ENCODE results near the gene NELFCD. TPM values are rescaled to one million over a fixed set of nuclear protein-coding genes. Genes with fewer than 3 reads are reported as not detected.

Gene NELFCD
- total and polyA plus RNA-seq, 9 of the 15 experiments (the other 6 are each of a cell fraction or from before 2014, with no cell fraction given): 11.7 to 163 (median 96.5) TPM

- Histone ChIP-seq H3K4me3 (peak overlapping the region; percentile 66; the same call in 1 of the 2 replicates), H3K36me3 (ENCODE audit: control insufficient read depth, insufficient read depth, low read length) (peaks cover 52% of the 10 kb centered on the region; the same call in 2 of the 3 replicates), H3K9me3 (replicated peaks; ENCODE audit: control insufficient read depth, insufficient read depth, low read depth, low read length) (no peaks in the 10 kb centered on the region), H3K4me1 (replicated peaks in 1 of 2; ENCODE audit: control insufficient read depth in 2 of 2, insufficient read depth in 2 of 2, low read length in 2 of 2) (peaks cover 31 to 81% of the 10 kb centered on the region in 2 experiments), H3K27ac (ENCODE audit: extremely low read depth, low read depth, low read length) (no peak overlapping the region; the same call in 2 of the 3 replicates), H3K9me1 (ENCODE audit: control insufficient read depth, insufficient read depth, low read length) (peaks cover 6% of the 10 kb centered on the region), H4K20me1 (replicated peaks; ENCODE audit: control insufficient read depth, insufficient read depth, low read length) (peaks cover 2% of the 10 kb centered on the region), H3K4me2 (ENCODE audit: insufficient read depth, low read length) (peak overlapping the region; percentile 87), H3K79me2 (ENCODE audit: control insufficient read depth, insufficient read depth, low read length) (peaks cover 41% of the 10 kb centered on the region), H3K27me3 (ENCODE audit: control insufficient read depth in 2 of 2, insufficient read depth in 2 of 2, low read length in 2 of 2) (no peaks in the 10 kb centered on the region), H3K9ac (ENCODE audit: insufficient read depth in 1 of 2, low read depth in 2 of 2, low read length in 2 of 2) (peak overlapping the region; percentile 91 to 99; a peak in 3 of 4 replicates), H2AFZ (ENCODE audit: low read depth, low read length) (no peak overlapping the region)
- no TSS peak for BruUV-seq (replicated peaks)
- POLR2A ChIA-PET: interaction anchor here (1.1 kb wide), 2 partner anchors 16 to 21 kb away, joined by 3 read pairs; no protein-coding TSS in a partner anchor
- 72% methylated on average over 16 of the region's 17 CpGs for WGBS (ENCODE audit: insufficient coverage, low coverage, missing lambda C conversion rate)
- no peak for DNase-seq (ENCODE audit: extremely low read depth in 1 of 4, low spot score in 3 of 4)
- CTCF ChIA-PET (ENCODE audit: low intra/inter-chr PET ratio): no interaction called here
- no peak for ATAC-seq
- FAIRE-seq: no peak
- in situ Hi-C loops (cut with MboI) (no loop called here), intact Hi-C loops (cut with micrococcal nuclease) (no loop called here)
- no peak for TF ChIP-seq FOSL1 (tag; conservative IDR thresholded peaks at IDR 0.05)
- TF ChIP-seq ZNF583 (CRISPR knock-in tag; IDR thresholded peaks at IDR 0.05): no peak
- no peak for TF ChIP-seq ARID3A (IDR thresholded peaks at IDR 0.05; ENCODE audit: borderline replicate concordance, low read depth, low read length)
- 0 out of 2 replicates have a peak, but pooled peaks have one; percentile 2 for TF ChIP-seq RBFOX2 (IDR thresholded peaks at IDR 0.05; ENCODE audit: low read depth, low read length)
- TF ChIP-seq RBM17 (IDR thresholded peaks at IDR 0.05; ENCODE audit: borderline replicate concordance, low read depth, low read length): no peak
- TF ChIP-seq ZNF408 (CRISPR knock-in tag; IDR thresholded peaks at IDR 0.05; ENCODE audit: low read depth): no peak
- peak; percentile 93 for TF ChIP-seq PKNOX1 (IDR thresholded peaks at IDR 0.05)
- TF ChIP-seq NCOA4 (IDR thresholded peaks at IDR 0.05; ENCODE audit: partially characterized antibody): no peak
- no peak for TF ChIP-seq ATF1 (CRISPR knock-in tag; IDR thresholded peaks at IDR 0.05)
- no peak for TF ChIP-seq ATF1 (tag; IDR thresholded peaks at IDR 0.05)
- TF ChIP-seq PBX2 (CRISPR knock-in tag; IDR thresholded peaks at IDR 0.05; ENCODE audit: low read depth): no peak
- peak; percentile 54; the same call in 1 of the 2 replicates for TF ChIP-seq PBX2 (tag; conservative IDR thresholded peaks at IDR 0.05; ENCODE audit: low read depth)
- 0 out of 4 replicates have a peak, but pooled peaks of 1 of the 2 experiments have one; percentile 42 for TF ChIP-seq RCOR1 (IDR thresholded peaks at IDR 0.05; ENCODE audit: borderline replicate concordance in 1 of 2, low read depth in 2 of 2, low read length in 2 of 2)
- no peak for TF ChIP-seq KHSRP (IDR thresholded peaks at IDR 0.05)
- TF ChIP-seq SMC3 (conservative IDR thresholded peaks at IDR 0.05; ENCODE audit: insufficient read depth, low read depth, low read length): no peak
- no peak for TF ChIP-seq IFI16 (CRISPR knock-in tag; IDR thresholded peaks at IDR 0.05)
- TF ChIP-seq DMBX1 (CRISPR knock-in tag; IDR thresholded peaks at IDR 0.05; ENCODE audit: borderline replicate concordance): no peak
- no peak for TF ChIP-seq NCOA1 (IDR thresholded peaks at IDR 0.05; ENCODE audit: low read depth)
Measured at GRCh38 chr20:59004763-59005522, 23.9 kb downstream of the NELFCD start.
